Pancreas (tissue), 10 donors: ENCODE data around the gene ZSWIM8. TPM values are rescaled to one million over a fixed set of nuclear protein-coding genes. Genes with fewer than 3 reads are reported as not detected.

ENCODE experiments used
- ATAC-seq, 4 donors: fragments of 200-7000 bp; cut with Tn5 transposase; one replicate each; pipeline versions ENCODE4 v1.8.0 to v1.9.1; 2020; ENCODE audit warnings: mild to moderate bottlenecking in 4 of 4, moderate library complexity in 4 of 4
- DNase-seq, 6 donors: peaks; one replicate each; pipeline ENCODE4 v3.0.0-alpha.2; 2020
- FAIRE-seq: peaks from 2 replicates; lab custom pipeline; 2012; peaks lifted over from hg19 to GRCh38; lab: Jason Lieb, UNC
- H3K27ac ChIP-seq, 4 donors: fragments of 200-600 bp; sonication (generic); 1 replicate in 3 of 4; 2 replicates in 1 of 4; pipeline versions ENCODE4 v1.5.0 to v1.8.0; 2020
- H3K27me3 ChIP-seq, 4 donors: fragments of 200-600 bp; one replicate each; pipeline ENCODE4 v1.8.0; 2021
- H3K36me3 ChIP-seq, 3 donors: fragments of 200-600 bp; sonication (generic) in 1 of 3; one replicate each; pipeline versions ENCODE4 v1.5.0 to v1.8.0; 2020 to 2021
- H3K4me1 ChIP-seq, 3 donors: fragments of 200-600 bp; one replicate each; pipeline ENCODE4 v1.8.0; 2021
- H3K4me3 ChIP-seq, 4 donors: fragments of 200-600 bp; sonication (generic) in 2 of 4; one replicate each; pipeline versions ENCODE4 v1.5.0 to v1.8.0; 2020 to 2021
- H3K9me3 ChIP-seq, 4 donors: fragments of 200-600 bp; one replicate each; pipeline ENCODE4 v1.8.0; 2021
- WGBS, 2 donors: extraction: QIAGEN DNeasy Blood & Tissue Kit; methylation state at CpG; one replicate each; pipeline ENCODE4 v1.1.7; 2013; 5-methylcytosine and 5-hydroxymethylcytosine counted together
- intact Hi-C, 3 donors: fragments of 100-400 bp; cut with DNase I; formaldehyde crosslinking; loops; one replicate each; pipeline versions ENCODE4 v1.11.1 to v1.14.2; 2022
- polyA plus RNA-seq, 2 donors: library from polyadenylated mRNA; stranded (reverse); fragments of 200-250 nt; gene quantifications; one replicate each; pipeline ENCODE4 v1.2.3, GENCODE V29; 2013
- total RNA-seq, 6 donors: library from RNA; stranded (reverse); fragmentation: NEBNext Ultra II Directional in 4 of 6; extraction: Animal tissue kit (Norgen Biotek cat#: 25700) in 4 of 6; gene quantifications; one replicate each; pipeline versions ENCODE4 v1.2.1 to v1.2.4, GENCODE V29; 2021 to 2023
- TF ChIP-seq, protein P1 (sequence below), 4 donors: fragments of 200-600 bp; sonication (generic) in 3 of 4; IDR thresholded peaks; one replicate each; pipeline versions ENCODE4 v1.5.0 to v1.8.0; 2021; ENCODE audit warnings: antibody characterized with exemption in 4 of 4
- donor health status: healthy with polysubstance abuse.
- donor health status: DM: no; HTN: no; CAD: no; lungs with moderate emphysema.
- donor health status: DM: no; HTN: no; CAD: no.
- donor health status: control.
- donor health status: control.
- donor health status: Bipolar disorder and iron deficiency.
- donor health status: DM: yes; HTN: yes; CAD: no.
- donor health status: DM: no; HTN: no; CAD: no.
- donor health status: DM: no; HTN: no; CAD: no.
- donor health status: DM: yes; HTN: yes; CAD: no.

The ZSWIM8 gene
- total and polyA plus RNA-seq, 8 donors = 20.7 to 187 (median 40.1) TPM

DNA sequence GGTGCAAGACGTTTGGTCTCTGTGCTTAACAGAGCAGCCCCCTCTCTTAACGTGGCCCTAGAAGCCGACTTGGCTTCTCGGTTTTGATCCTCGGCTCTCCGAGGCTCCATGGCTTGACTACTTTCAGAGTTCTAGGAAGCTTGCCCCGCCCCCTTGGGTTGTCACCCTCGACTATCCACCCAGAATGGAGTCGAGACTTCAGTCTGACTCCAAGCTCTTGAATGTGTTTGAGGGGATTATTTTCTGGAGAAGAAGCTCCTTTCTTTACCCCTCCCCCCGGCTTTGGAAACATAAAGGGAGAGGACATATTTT, 40.8 kb upstream of the ZSWIM8 start:
- peak overlapping the region; percentile 84 to 90 (median 88) for H3K4me3 ChIP-seq
- intact Hi-C loops = no loop called here
- H3K4me1 ChIP-seq = peaks cover 5 to 30% (median 9%) of the 10 kb centered on the region in 3 donors
- DNase-seq = peak in 2 of 6 donors; percentile 50 to 61
- WGBS, 2 donors = 0 to 1% methylated on average over 10 of the region's 10 CpGs
- no peak for FAIRE-seq
- H3K27me3 ChIP-seq = no peaks in the 10 kb centered on the region
- no peaks in the 10 kb centered on the region for H3K9me3 ChIP-seq
- H3K27ac ChIP-seq = peak overlapping the region; percentile 78 to 94 (median 90)
- H3K36me3 ChIP-seq = peaks cover 0 to 21% (median 8%) of the 10 kb centered on the region in 3 donors
- TF ChIP-seq, protein P1, sequence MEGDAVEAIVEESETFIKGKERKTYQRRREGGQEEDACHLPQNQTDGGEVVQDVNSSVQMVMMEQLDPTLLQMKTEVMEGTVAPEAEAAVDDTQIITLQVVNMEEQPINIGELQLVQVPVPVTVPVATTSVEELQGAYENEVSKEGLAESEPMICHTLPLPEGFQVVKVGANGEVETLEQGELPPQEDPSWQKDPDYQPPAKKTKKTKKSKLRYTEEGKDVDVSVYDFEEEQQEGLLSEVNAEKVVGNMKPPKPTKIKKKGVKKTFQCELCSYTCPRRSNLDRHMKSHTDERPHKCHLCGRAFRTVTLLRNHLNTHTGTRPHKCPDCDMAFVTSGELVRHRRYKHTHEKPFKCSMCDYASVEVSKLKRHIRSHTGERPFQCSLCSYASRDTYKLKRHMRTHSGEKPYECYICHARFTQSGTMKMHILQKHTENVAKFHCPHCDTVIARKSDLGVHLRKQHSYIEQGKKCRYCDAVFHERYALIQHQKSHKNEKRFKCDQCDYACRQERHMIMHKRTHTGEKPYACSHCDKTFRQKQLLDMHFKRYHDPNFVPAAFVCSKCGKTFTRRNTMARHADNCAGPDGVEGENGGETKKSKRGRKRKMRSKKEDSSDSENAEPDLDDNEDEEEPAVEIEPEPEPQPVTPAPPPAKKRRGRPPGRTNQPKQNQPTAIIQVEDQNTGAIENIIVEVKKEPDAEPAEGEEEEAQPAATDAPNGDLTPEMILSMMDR (IDR thresholded peaks at IDR 0.05) = no peak
- ATAC-seq = peak; percentile 19 to 62 (median 44)

DNA sequence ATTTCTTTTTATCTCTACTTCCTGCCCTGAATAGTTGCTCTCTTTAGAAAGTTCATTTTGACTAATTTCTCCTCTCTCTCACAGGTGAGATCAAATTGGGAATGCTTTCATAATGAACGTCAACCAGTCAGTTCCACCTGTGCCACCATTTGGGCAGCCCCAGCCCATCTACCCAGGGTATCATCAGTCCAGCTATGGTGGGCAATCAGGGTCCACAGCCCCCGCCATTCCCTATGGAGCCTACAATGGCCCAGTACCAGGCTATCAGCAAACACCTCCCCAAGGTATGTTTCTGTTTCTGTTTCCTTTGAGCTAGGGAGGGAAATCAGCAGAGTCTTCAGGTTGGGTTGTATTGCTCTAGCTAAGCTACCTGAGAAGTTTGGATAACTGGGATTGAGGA, 38.7 kb upstream of the ZSWIM8 start:
- DNase-seq (no peak), ATAC-seq (no peak), FAIRE-seq (no peak)
- Histone ChIP-seq H3K9me3 (no peaks in the 10 kb centered on the region), H3K4me3 (no peak overlapping the region), H3K4me1 (peaks cover 5 to 35% (median 9%) of the 10 kb centered on the region in 3 donors), H3K27me3 (no peaks in the 10 kb centered on the region), H3K27ac (no peak overlapping the region), H3K36me3 (peaks cover 3 to 21% (median 12%) of the 10 kb centered on the region in 3 donors)
- WGBS, 2 donors = 76 to 82% methylated on average over 2 of the region's 2 CpGs
- TF ChIP-seq, protein P1 (IDR thresholded peaks at IDR 0.05) = no peak
- intact Hi-C loops = no loop called here

DNA sequence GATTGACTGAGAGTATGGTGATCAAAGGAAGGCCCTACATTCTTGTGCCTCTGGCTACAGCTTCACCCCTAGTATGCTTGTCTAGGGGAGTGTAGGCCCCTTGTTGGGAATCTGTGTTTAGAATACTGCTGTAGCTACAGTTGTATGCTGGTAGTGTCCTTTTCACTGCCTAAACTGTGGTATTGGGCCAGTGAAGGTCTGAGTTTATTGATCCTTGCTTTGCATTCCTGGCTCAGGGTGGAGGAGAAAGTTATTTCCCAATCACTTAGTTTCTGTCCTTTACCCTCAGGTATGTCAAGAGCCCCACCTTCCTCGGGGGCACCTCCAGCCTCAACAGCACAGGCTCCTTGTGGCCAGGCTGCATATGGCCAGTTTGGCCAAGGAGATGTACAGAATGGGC, 34.6 kb upstream of the ZSWIM8 start:
- H3K9me3 ChIP-seq = no peaks in the 10 kb centered on the region
- no peaks in the 10 kb centered on the region for H3K27me3 ChIP-seq
- WGBS, 2 donors = 62 to 67% methylated on average over 1 of the region's 1 CpG
- no peak overlapping the region for H3K4me3 ChIP-seq
- FAIRE-seq (no peak), DNase-seq (no peak), ATAC-seq (no peak)
- TF ChIP-seq, protein P1 (IDR thresholded peaks at IDR 0.05) = no peak
- intact Hi-C loops = no loop called here
- H3K36me3 ChIP-seq = peaks cover 3 to 41% (median 25%) of the 10 kb centered on the region in 3 donors
- H3K4me1 ChIP-seq = peaks cover 0 to 17% (median 0%) of the 10 kb centered on the region in 3 donors
- no peak overlapping the region for H3K27ac ChIP-seq

DNA sequence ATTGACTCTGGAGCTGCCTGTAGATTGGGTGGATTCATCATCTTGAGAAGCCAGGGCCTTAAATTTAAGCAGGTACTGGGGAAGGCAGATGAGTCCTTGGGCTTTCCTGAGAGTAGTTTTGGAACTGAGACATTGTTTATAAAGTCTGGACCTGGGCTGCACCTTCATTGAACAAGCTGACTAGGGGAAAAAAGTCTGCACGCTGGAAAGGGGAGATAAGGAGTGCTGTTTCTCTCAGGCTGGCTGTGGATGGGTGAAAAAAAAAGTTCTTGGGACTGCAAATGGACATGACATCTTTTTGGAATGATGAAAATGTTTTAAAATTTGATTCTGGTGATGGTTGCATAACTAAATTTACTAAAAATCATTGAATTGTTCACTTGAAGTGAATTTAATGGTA, 29.2 kb upstream of the ZSWIM8 start:
- ATAC-seq (no peak), FAIRE-seq (no peak), DNase-seq (no peak)
- WGBS, 2 donors = 17 to 21% methylated on average over 1 of the region's 1 CpG
- Histone ChIP-seq H3K27me3 (no peaks in the 10 kb centered on the region), H3K4me1 (no peaks in the 10 kb centered on the region), H3K9me3 (no peaks in the 10 kb centered on the region), H3K36me3 (peaks cover 8 to 38% (median 25%) of the 10 kb centered on the region in 3 donors), H3K27ac (no peak overlapping the region), H3K4me3 (no peak overlapping the region)
- intact Hi-C loops = no loop called here
- TF ChIP-seq, protein P1 (IDR thresholded peaks at IDR 0.05) = no peak

DNA sequence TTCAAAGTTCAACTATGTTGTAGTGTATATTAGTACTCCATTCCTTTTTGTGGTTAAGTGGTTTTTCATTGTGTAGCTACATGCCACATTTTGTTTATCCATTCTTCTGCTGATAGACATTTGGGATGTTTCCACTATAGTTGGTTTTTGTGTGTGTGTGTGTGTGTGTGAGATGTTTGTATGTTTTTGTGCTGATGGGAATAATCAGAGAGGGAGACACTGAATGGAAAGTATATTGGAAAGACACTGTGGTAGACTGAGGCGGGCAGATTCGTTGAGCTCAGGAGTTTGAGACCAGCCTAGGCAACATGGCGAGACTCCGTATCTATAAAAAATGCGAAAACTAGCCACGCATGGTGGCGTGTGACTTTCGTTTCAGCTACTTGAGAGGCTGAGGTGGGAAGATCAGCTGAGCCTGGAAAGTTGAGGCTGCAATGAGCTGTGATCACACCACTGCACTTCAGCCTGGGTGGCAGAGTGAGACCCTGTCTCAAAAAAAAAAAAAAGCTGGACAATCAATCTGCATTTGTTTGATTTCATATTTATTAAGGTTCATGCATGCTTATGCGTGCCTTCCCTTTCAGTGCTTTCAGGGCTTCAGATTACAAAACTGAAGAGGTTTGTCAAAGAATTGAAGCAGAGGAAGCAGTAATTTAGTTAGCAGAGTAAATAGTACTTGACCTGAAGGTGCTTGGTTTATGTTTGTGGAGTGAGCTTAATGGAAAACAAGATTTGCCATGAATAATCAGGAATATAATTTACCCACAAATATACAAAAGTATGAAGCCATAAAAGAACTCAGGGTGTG, 26.5 kb upstream of the ZSWIM8 start:
- DNase-seq (no peak), ATAC-seq (no peak), FAIRE-seq (no peak)
- H3K27me3 ChIP-seq = no peaks in the 10 kb centered on the region
- no peaks in the 10 kb centered on the region for H3K4me1 ChIP-seq
- WGBS, 2 donors = 89 to 93% methylated on average over 9 of the region's 9 CpGs
- intact Hi-C loops = no loop called here
- H3K4me3 ChIP-seq = no peak overlapping the region
- H3K9me3 ChIP-seq = no peaks in the 10 kb centered on the region
- peaks cover 5 to 46% (median 21%) of the 10 kb centered on the region in 3 donors for H3K36me3 ChIP-seq
- TF ChIP-seq, protein P1 (IDR thresholded peaks at IDR 0.05) = no peak
- H3K27ac ChIP-seq = no peak overlapping the region
